Lower leg skin (tissue), 4 donors: ENCODE results near the gene CNTRL. TPM values are rescaled to one million over a fixed set of nuclear protein-coding genes. Genes with fewer than 3 reads are reported as not detected.

Experiments used
- DNase-seq, 2 donors: peaks; one replicate each; pipeline ENCODE4 v3.0.0-alpha.2; 2019; ENCODE audit warnings: low spot score in 2 of 2
- H3K4me3 ChIP-seq: fragments of 200-600 bp; sonication (generic); 2 replicates; pipeline ENCODE4 v1.5.1; 2017; ENCODE audit warnings: mild to moderate bottlenecking, low read depth; ENCODE audit not compliant: poor library complexity, severe bottlenecking
- CTCF ChIP-seq, 3 donors: fragments of 450-650 bp; IDR thresholded peaks; one replicate each; pipeline ENCODE4 v1.5.1; 2016; ENCODE audit warnings: antibody characterized with exemption in 3 of 3, mild to moderate bottlenecking in 3 of 3, moderate library complexity in 2 of 3
- POLR2A ChIP-seq, 2 donors: fragments of 450-650 bp; IDR thresholded peaks; one replicate each; pipeline ENCODE4 v1.6.1; 2016 to 2017; ENCODE audit warnings: antibody characterized with exemption in 2 of 2, mild to moderate bottlenecking in 1 of 2, moderate library complexity in 1 of 2
- WGBS, 2 donors: methylation state at CpG; one replicate each; pipeline ENCODE4 v1.1.5; 2018; 5-methylcytosine and 5-hydroxymethylcytosine counted together
- intact Hi-C: fragments of 100-400 bp; cut with DNase I; formaldehyde crosslinking; loops from one replicate; pipeline ENCODE4 v1.15.0; 2023; ENCODE audit warnings: low total_unique reads
- total RNA-seq, 4 donors: library from RNA; depleted of rRNA; stranded (reverse); fragments of >200 nt; gene quantifications; one replicate each; pipeline ENCODE4 v1.1.0, GENCODE V29; 2016

Gene CNTRL
- total RNA-seq, 4 donors from 2014 or later = 7.7 to 11.4 (median 9.0) TPM

DNA sequence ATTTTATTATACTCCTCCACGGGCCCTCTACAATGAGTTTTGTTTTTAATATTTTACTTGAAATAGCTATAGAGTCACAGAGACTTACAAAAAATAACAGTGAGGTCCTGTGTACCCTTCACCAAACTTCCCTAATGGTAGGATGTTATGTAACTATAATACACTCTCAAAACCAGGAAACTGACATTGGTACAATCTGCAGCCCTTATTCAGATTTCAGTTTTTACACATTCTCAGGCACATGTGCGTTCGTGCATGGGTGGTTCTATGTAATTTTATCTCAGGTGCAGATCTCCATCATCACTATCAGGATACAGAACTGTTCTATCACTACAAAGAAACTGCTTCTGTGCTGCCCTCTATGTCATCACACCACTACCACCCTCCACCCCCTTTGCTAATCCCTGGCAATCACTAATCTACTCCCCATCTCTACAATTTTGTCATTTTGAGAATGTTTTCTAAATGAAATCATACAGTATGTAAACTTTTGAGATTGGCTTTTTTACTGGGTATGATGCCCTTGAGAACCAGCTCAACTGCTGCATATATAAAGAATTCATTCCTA is 110.5 kb downstream of the CNTRL start:
- no peak overlapping the region for H3K4me3 ChIP-seq
- DNase-seq = no peak
- TF ChIP-seq POLR2A (IDR thresholded peaks at IDR 0.05) (no peak), CTCF (IDR thresholded peaks at IDR 0.05) (no peak)
- intact Hi-C loops = no loop called here
- WGBS, 2 donors = 74 to 83% methylated on average over 3 of the region's 3 CpGs

DNA sequence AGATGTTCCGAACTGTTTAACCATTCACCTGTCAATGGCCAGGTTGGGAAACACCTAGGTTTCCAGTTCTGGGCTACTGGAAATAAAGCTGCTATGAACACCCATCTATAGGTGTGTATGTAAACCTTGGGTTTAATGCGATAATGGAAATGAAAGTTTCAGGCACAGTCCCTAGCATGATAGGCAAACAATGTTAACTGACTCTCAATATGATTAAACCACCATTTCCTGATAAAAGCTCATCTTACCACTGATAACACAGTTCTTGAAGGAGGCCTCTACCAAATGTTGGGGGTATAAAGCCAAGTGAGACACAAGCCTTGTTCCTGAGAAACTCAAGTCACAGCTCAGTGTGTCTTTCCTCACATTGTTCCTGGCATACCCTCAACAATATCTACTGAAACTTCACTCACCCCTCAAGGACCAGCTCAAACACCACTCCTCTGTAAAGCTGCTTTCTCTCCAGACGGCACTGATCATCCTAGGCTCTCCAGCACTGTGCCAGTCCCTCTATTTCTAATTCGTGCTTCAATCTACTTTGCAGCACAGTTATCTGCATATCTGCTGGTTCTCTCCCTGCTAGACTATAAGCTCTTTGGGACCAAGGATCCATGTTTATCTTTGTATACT is 111.1 kb downstream of the CNTRL start:
- WGBS, 2 donors = 89 to 95% methylated on average over 4 of the region's 4 CpGs
- TF ChIP-seq POLR2A (IDR thresholded peaks at IDR 0.05) (no peak), CTCF (IDR thresholded peaks at IDR 0.05) (no peak)
- intact Hi-C loops = no loop called here
- no peak for DNase-seq
- no peak overlapping the region for H3K4me3 ChIP-seq

DNA sequence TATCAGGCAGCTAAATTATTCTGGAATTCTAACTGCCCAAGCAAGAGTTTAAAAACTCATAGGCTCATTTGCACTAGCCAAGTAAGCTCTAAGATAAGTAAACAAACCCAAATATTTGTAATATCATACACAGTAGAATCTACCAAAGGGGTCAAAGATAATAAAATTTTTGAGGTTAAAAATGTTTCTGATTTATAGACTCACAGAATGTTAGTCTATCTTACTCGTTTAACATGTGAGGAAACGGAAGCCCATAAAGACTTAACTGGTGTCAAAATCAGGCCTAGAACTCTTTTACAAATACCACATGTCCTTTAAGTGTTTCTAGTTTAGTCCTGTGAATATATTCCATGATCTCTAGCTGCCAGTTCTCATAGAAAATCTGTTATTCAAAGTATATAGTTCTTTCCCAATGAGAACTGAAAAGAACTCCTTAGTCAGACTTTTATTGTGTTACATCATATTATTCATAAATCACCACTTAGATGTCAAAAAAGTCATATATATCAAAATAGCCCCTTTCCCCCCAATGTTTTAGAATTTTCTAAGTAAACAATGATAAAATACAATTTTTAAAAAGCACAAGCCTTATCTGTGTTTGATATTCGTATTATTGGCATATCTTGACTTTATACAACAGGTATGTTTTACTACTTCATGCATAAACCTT is 113.0 kb downstream of the CNTRL start:
- WGBS, 2 donors = 57% methylated on average over 3 of the region's 3 CpGs
- no peak overlapping the region for H3K4me3 ChIP-seq
- intact Hi-C loops = no loop called here
- TF ChIP-seq CTCF (IDR thresholded peaks at IDR 0.05) = no peak
- no peak for TF ChIP-seq POLR2A (IDR thresholded peaks at IDR 0.05)
- no peak for DNase-seq

DNA sequence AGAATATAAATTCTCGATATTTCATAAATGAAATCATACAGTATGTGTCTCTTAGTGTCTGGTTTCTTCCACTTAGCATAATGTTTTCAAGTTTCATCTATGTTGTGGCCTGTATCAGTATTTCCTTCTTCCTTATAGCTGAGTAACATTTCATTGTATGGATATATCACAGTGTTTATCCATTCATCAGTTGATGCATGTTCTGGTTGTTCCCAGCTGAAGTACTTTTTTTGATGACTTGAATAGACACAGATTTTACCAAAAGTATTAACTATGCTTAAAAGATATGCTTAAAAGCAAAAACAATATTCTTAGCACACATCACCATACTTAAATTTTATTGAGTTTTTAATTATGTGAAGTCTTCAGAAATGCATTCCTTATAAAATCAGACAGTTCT is 114.3 kb downstream of the CNTRL start:
- WGBS, 2 donors = 69 to 85% methylated on average over 1 of the region's 1 CpG
- intact Hi-C loops = no loop called here
- DNase-seq = no peak
- H3K4me3 ChIP-seq = no peak overlapping the region
- no peak for TF ChIP-seq CTCF (IDR thresholded peaks at IDR 0.05)
- TF ChIP-seq POLR2A (IDR thresholded peaks at IDR 0.05) = no peak

- no peak overlapping the region for H3K4me3 ChIP-seq
- intact Hi-C loops = no loop called here
- TF ChIP-seq POLR2A (IDR thresholded peaks at IDR 0.05) = no peak
- no peak for TF ChIP-seq CTCF (IDR thresholded peaks at IDR 0.05)
- no peak for DNase-seq
- WGBS, 2 donors = 81 to 85% methylated on average over 3 of the region's 3 CpGs
Observed at GRCh38 chr9:121189660-121190059, 114.9 kb downstream of the CNTRL start.
